NCI-H1105 (cell line): Measurements from ENCODE around the gene ZC3HAV1L.
A peak's percentile ranks its signal among the peaks of the same experiment; 100 is the strongest.
"Not testable (repeated sequence)": the region's sequence is repeated elsewhere in the genome, so short reads cannot be mapped to it uniquely, and the experiment has no call there.

ENCODE experiments used
- DNase-seq: peaks from one replicate; lab custom pipeline; 2025; lab: John Stamatoyannopoulos, UW

The ZC3HAV1L gene

GRCh38 chr7:139035586-139036353 is at the start of gene ZC3HAV1L:
Gene ZC3HAV1L (minus strand): TSS chr7:139036042. CDS start chr7:139036017, 25 bp downstream.
- peak; percentile 44 for DNase-seq

- no peak for DNase-seq
Observed at GRCh38 chr7:139084709-139085108, 48.9 kb upstream of the ZC3HAV1L start.

DNA sequence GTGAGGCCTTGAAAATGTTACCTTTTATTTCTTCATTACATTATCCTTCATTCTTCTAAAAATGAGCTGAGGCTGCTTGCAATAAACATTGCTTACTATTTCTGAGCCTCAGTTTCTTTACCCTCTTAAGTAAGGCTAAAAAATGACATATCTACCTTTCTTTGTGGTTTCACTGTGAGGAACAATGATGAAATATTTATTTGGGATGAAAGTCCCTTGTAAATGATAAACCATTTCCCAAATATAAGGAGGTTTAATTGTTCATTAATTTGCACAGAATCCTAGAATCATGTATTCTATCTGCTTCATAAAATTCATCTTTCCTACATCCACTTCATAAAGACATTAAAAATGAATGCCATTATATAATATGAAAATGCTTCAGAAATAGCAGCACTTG is 45.7 kb upstream of the ZC3HAV1L start:
- DNase-seq, result no peak

GRCh38 chr7:139080905-139081304 is 45.1 kb upstream of the ZC3HAV1L start:
- no peak for DNase-seq

DNA sequence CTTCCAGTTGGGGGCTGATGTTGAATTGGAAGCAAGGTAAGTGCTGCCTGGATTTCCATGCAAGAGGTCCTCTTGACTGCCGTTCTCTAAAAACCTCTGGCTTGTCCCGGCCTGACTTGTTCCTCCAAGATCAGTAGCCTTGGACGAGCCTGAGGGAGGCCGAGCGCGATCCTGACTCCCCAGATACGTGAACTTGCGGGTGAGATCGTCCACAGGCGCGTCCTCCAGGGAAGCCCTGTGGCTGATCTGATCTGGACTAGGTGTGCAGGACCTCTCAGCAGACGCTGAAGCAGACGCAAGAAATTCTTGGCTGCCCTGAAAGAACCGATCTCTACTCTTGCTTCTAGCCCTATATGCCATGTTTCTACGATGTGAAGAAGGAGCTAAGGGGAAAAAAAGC is 44.0 kb upstream of the ZC3HAV1L start:
- DNase-seq, result no peak

- no peak for DNase-seq
Observed at GRCh38 chr7:139078911-139079310, 43.1 kb upstream of the ZC3HAV1L start.

DNA sequence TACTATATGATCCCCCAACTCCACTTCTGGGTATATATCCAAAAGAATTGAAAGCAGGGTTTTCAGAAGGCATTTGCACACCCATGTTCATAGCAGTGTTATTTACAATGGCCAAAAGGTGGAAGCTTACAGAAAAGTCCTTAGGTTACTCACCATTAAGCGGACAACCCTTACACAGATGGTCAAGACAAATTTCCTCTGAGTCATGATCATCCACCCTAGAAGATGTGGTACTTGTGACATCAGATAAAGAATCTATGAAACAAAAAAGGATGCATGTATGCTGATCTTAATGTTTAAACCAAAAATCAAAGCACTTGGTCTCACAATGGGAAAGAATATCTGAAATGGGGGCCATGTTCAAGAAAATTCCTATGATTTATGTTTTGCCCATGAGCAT is 42.6 kb upstream of the ZC3HAV1L start:
- DNase-seq, result no peak

DNA sequence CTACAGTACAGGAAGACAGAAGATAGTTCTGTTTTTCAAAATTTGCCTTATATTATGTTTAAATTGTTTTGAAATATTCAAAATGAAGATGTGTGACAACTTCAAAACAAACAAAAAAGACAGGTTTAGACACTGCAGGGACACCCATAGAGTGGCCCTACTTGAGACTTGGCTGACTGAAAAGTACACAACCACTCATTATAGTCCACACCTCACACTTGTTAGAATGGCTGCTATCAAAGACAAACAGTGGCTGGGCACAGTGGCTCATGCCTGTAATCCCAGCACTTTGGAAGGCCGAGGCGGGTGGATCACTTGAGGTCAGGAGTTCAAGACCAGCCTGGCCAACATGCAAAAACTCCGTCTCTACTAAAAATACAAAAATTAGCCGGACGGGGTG is 41.9 kb upstream of the ZC3HAV1L start:
- not testable (repeated sequence) for DNase-seq

DNA sequence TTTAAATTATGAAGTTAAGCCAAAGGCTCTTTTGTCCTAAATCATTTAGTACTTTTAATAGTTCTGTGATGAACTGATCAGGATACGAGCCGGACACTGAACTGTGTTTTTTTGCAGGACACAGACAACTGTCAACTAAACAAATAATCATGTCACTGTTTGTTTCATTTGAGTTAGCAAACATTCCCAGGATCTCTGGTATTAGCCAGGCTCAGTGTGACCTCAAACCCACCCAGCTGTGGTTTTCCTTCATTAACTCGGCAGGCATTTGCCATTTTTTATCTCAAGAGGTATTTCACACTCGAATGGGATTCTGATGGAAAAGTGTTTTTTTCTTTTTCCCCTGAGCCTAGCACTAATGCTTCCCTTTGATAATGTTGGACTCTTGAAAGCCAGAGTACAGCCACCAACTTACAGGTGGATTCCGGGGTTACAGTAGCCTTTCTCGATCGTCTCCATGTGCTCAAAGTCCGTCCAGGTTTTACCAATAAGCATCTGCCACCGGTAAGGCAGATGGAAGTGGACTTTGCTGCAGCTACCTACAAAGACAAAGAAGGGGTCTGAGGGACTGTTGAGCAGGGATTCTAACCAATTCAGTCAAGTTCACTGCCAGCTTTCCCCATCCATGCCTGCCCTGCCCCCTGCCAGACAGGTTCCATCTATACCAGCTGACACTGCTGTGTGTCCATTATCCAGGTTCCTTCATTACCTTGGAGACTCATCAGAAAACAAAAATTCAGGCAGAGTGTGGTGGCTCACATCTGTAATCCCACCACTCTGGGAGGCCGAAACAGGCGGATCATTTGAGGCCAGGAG is 40.2 kb upstream of the ZC3HAV1L start:
- no peak for DNase-seq

DNA sequence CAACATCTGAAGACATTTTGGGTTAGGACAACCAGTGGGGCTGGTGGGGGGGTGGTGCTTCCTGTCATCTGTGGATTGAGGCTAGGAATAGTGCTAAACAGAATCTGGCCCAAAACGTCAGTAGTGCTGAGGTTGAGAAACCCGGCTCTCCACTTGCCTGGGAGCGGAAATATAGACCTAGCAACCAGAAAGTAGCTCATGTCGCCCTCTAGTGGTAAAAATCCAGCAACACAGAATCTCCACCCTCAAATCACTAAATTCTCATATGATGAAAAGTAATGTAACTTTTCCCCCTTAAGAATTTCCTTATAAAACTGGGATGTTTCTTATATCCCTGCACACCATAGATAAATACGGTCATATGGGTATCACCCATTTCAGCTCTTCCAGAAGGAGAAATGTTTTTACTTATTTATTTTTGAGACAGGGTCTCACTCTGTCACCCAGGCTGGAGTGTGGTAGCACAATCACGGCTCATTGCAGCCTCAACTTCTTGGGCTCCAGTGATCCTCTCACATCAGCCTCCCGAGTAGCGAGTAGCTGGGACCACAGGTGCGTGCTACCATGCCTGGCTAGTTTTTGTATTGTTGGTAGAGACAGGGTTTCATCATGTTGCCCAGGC is 39.3 kb upstream of the ZC3HAV1L start:
- peak; percentile 53 for DNase-seq

DNA sequence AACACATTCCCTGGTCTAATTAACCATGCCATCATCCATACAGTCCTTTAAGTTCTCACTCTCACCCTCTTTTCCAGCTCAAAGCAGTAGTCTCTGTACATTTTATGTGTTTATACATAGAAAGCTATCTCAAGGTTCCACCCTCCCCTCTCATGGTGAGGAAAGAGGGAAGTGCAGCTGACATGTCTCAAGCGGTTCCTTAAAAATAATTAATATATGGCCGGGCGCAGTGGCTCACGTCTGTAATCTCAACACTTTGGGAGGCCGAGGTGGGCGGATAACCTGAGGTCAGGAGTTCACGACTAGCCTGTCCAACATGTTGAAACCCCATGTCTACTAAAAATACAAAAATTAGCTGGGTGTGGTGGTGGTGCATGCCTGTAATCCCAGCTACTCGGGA is 37.0 kb upstream of the ZC3HAV1L start:
- no peak for DNase-seq

GRCh38 chr7:139071680-139072079 is 35.8 kb upstream of the ZC3HAV1L start:
- DNase-seq, result no peak

- DNase-seq, result no peak
Observed at GRCh38 chr7:139068544-139069399, 32.9 kb upstream of the ZC3HAV1L start.

DNA sequence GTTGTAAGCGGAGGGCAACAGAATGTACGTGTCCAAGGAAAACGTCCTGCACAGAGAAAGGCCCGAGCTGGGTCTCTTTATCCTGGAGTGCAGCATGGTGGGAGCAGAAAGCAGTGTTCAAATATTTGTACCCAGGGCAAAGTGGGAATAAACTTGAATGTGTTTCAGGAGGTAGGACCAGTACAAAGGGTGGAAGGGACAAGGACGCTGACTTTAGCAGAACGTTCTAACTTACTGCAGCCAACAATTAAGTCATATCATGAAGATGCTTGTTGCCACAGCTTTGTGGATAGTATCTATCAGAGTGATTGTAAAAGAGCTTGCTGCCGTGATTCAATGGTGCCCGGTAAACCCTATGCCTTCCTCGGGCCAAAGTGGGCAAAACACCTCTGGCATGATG is 30.5 kb upstream of the ZC3HAV1L start:
- no peak for DNase-seq

DNA sequence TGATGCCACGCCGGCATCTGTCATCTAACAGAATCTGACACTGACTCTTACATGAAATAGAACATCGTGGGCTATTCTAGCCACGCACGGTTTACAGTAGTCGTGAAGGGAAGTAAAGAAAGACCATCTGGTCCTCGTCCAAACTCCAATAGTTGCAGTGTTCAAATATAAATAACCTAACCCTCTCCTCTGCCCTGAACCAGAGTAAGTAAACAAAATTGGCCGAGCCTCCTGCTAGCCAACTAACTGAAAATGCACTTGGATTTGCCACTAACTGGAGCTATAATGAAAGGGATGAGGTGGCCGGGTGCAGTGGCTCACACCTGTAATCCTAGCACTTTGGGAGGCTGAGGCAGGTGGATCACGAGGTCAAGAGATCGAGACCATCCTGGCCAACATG is 29.5 kb upstream of the ZC3HAV1L start:
- DNase-seq, result no peak

DNA sequence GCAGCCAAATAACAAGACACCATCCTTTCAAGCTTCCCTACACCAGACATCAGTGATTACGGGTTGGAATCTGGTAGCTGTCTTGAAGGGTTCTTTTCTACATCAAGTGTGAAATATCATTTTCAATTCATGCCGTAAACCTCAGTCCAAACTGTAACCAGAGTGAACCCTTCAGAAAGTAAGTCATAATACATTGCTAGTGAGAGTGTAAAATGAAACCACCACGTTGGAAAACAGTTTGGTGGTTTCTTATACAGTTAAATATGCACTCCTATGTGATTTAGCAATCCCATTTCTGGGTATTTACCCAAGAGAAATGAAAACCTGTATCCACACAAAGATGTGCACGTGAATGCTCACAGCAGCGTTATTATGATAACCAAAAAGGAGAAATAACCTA is 25.6 kb upstream of the ZC3HAV1L start:
- no peak for DNase-seq

GRCh38 chr7:139060695-139061237 is 24.9 kb upstream of the ZC3HAV1L start:
- no peak for DNase-seq

- no peak for DNase-seq
Observed at GRCh38 chr7:139059905-139060304, 24.1 kb upstream of the ZC3HAV1L start.

DNA sequence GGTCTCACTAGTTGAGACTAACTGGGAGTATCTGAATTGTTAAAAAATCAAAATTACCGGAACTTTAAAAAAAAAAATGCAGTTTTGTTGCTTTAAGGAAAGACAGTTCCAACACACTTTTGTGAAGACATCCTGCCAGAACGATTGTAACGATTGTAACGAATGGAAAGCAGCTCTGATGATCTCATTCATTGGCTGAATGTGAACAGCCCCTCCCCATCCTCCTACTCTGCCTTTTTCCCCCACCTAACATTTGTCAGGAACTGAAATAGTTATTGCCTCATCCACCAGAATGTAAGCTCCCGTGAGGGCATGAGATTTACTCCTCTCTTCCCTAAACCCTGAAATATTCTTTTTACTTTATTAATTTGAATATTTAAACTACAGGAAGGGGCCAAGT is 23.1 kb upstream of the ZC3HAV1L start:
- DNase-seq, result no peak

GRCh38 chr7:139055674-139056073 is 19.8 kb upstream of the ZC3HAV1L start:
- no peak for DNase-seq

DNA sequence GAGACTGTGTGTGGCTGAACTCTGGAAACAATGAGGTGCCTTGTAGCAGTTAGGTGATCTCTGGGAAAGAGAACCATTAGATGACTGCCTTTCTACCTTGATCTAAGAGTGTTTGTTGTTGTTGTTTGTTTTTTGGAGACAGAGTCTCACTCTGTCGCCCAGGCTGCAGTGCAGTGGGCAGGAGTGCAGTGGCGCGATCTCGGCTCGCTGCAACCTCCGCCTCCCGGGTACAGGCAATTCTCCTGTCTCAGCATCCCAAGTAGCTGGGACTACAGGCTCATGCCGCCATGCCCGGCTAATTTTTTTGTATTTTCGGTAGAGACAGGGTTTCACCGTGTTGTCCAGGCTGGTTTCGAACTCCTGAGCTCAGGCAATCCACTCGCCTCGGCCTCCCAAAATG is 18.8 kb upstream of the ZC3HAV1L start:
- not testable (repeated sequence) for DNase-seq

GRCh38 chr7:139054101-139054500 is 18.3 kb upstream of the ZC3HAV1L start:
- DNase-seq, result no peak
